Right atrium auricular region (tissue), 2 donors: ENCODE measurements around the gene TBL1XR1. TPM values are rescaled to one million over a fixed set of nuclear protein-coding genes. Genes with fewer than 3 reads are reported as not detected.

Experiments used
- DNase-seq: peaks from one replicate; pipeline ENCODE4 v3.0.0-alpha.2; 2019; ENCODE audit warnings: low spot score
- H3K27ac ChIP-seq, 2 donors: fragments of 200-600 bp; sonication (generic); 1 replicate in 1 of 2; 2 replicates in 1 of 2; pipeline ENCODE4 v1.5.1; 2016 to 2019
- H3K27me3 ChIP-seq, 2 donors: fragments of 200-600 bp; sonication (generic); one replicate each; pipeline versions ENCODE4 v1.5.1 to v1.6.0; 2017 to 2019
- H3K36me3 ChIP-seq: fragments of 200-600 bp; sonication (generic); one replicate; pipeline ENCODE4 v1.5.1; 2016
- H3K4me1 ChIP-seq, 2 donors: fragments of 200-600 bp; sonication (generic); one replicate each; pipeline versions ENCODE4 v1.5.1 to v1.6.0; 2017 to 2019
- H3K4me3 ChIP-seq, 2 donors: fragments of 200-600 bp; sonication (generic); 1 replicate in 1 of 2; 2 replicates in 1 of 2; pipeline ENCODE4 v1.5.1; 2017 to 2019; ENCODE audit warnings: mild to moderate bottlenecking in 1 of 2, moderate library complexity in 1 of 2
- H3K9me3 ChIP-seq, 2 donors: fragments of 200-600 bp; sonication (generic); one replicate each; pipeline ENCODE4 v1.5.1; 2019
- CTCF ChIP-seq, 2 donors: fragments of 200-600 bp; sonication (generic); IDR thresholded peaks; one replicate each; pipeline ENCODE4 v1.5.1; 2019; ENCODE audit warnings: antibody characterized with exemption in 2 of 2
- total RNA-seq, 2 donors: library from RNA; depleted of rRNA; stranded (reverse); fragments of >200 nt; gene quantifications; one replicate each; pipeline ENCODE4 v1.1.0, GENCODE V29; 2016

TBL1XR1 gene
- total RNA-seq, 2 donors from 2014 or later: 68.2 to 79.9 TPM

GRCh38 chr3:177221744-177222143 lies 24.5 kb upstream of the TBL1XR1 start:
- H3K27ac ChIP-seq: no peak overlapping the region
- H3K9me3 ChIP-seq: no peaks in the 10 kb centered on the region
- no peak for TF ChIP-seq CTCF (IDR thresholded peaks at IDR 0.05)
- H3K36me3 ChIP-seq: no peaks in the 10 kb centered on the region
- no peaks in the 10 kb centered on the region for H3K4me1 ChIP-seq
- no peak for DNase-seq
- H3K4me3 ChIP-seq: no peak overlapping the region
- H3K27me3 ChIP-seq: no peaks in the 10 kb centered on the region

- no peaks in the 10 kb centered on the region for H3K36me3 ChIP-seq
- no peak for DNase-seq
- H3K4me1 ChIP-seq: no peaks in the 10 kb centered on the region
- H3K4me3 ChIP-seq: no peak overlapping the region
- TF ChIP-seq CTCF (IDR thresholded peaks at IDR 0.05): no peak
- no peaks in the 10 kb centered on the region for H3K27me3 ChIP-seq
- H3K9me3 ChIP-seq: no peaks in the 10 kb centered on the region
- H3K27ac ChIP-seq: no peak overlapping the region
These were observed 23.1 kb upstream of the TBL1XR1 start for GRCh38 chr3:177220136-177220974.

GRCh38 chr3:177213801-177214535 lies 16.7 kb upstream of the TBL1XR1 start:
- Histone ChIP-seq H3K36me3 (no peaks in the 10 kb centered on the region), H3K27ac (no peak overlapping the region), H3K4me1 (no peaks in the 10 kb centered on the region), H3K4me3 (no peak overlapping the region), H3K9me3 (no peaks in the 10 kb centered on the region), H3K27me3 (no peaks in the 10 kb centered on the region)
- no peak for DNase-seq
- no peak for TF ChIP-seq CTCF (IDR thresholded peaks at IDR 0.05)

DNA sequence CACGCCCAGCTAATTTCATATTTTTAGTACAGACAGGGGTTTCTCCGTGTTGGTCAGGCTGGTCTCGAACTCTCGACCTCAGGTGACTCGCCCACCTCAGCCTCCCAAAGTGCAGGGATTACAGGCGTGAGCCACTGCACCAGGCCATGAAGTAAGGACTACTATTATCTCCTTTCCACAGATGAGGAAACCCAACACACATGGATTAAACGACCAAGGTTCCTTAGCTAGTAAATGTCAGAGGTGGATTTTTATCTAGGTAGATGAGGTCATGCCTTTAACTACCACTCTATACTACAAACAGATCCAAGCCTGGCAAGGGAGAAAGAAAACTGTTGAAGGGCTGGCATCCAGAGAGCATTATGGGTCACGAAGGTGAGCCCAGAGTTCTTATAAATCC lies 15.5 kb upstream of the TBL1XR1 start:
- Histone ChIP-seq H3K27ac (no peak overlapping the region), H3K36me3 (no peaks in the 10 kb centered on the region), H3K9me3 (no peaks in the 10 kb centered on the region), H3K27me3 (no peaks in the 10 kb centered on the region), H3K4me3 (no peak overlapping the region), H3K4me1 (no peaks in the 10 kb centered on the region)
- no peak for DNase-seq
- TF ChIP-seq CTCF (IDR thresholded peaks at IDR 0.05): no peak

DNA sequence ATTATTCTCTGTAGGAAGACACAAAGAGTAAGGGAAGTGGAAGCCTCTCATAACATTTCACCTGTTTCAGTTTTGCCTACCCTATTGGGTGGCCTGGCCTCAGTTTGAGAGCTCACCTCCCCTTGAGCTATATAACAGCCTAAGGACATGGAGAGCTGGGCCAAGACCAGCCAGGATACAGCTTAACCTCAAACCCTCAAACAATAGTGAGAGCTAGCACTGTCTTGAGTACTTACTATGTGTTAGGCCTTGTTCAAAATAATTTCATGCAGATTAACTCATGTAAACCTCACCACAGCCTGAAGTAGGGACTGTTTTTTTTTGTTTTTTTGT lies 15.0 kb upstream of the TBL1XR1 start:
- no peaks in the 10 kb centered on the region for H3K9me3 ChIP-seq
- no peaks in the 10 kb centered on the region for H3K27me3 ChIP-seq
- no peaks in the 10 kb centered on the region for H3K4me1 ChIP-seq
- no peak overlapping the region for H3K4me3 ChIP-seq
- no peak for TF ChIP-seq CTCF (IDR thresholded peaks at IDR 0.05)
- DNase-seq: no peak
- H3K36me3 ChIP-seq: no peaks in the 10 kb centered on the region
- H3K27ac ChIP-seq: no peak overlapping the region
